HG03025 (cell line): ENCODE results near the gene JARID2.

ENCODE experiments used
- ATAC-seq: cut with Tn5 transposase; IDR thresholded peaks from one replicate; pipeline ENCODE4 v1.9.1; 2021; ENCODE audit warnings: mild to moderate bottlenecking, moderate library complexity; ENCODE audit not compliant: unreplicated experiment, low FRiP score

JARID2 gene

DNA sequence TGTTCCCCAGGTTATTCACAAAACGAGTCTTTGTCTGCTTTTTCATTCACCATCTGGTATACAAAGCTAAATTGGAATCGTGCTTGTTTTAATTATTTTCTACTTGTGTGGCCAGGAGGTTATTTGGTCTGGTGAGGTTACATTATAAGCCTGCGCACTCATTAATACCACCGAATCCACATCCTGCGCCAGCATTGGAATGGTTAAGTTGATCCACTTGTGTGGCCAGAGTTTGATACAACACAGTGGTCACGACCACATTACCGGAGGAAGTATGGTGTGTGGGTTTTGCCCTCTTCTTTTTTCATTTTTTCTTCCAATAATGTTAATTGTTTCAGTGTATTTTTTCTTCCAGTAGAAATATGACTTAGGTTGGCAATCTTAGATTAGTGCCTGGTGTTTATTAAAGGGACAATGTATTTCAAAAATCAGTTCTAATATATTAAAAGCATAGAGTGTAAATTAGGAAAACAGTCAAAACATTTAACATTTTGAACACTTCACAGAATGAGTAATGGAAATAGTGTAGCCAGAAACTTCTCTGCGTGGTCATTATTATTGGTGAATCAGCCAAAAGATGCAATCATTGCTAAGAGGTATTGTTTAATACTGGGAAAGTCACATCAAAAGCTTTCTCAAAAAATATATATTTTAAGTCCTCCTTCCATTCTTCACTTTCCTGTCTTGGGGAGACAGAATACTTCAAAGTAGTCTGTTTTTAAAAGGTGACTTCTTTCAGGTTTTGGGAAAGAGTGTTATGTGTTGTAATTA is 84.5 kb downstream of the JARID2 start:
- ATAC-seq: no peak

DNA sequence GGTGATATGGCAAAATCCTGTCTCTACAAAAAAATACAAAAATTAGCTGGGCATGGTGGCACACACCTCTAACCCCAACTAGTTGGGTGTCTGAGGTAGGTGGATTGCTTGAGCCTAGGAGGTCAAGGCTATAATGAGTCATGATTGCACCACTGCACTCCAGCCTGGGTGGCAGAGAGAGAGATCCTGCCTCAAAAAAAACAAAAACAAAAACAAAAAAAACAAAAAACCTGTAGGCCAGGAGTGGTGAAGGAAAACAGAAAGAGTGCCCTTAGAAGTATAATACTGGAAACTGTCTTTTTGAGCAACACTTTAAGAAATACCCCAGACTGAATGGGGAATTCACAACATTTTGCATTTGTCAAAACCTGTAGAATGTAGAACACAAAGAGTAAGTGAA is 85.3 kb downstream of the JARID2 start:
- no peak for ATAC-seq

DNA sequence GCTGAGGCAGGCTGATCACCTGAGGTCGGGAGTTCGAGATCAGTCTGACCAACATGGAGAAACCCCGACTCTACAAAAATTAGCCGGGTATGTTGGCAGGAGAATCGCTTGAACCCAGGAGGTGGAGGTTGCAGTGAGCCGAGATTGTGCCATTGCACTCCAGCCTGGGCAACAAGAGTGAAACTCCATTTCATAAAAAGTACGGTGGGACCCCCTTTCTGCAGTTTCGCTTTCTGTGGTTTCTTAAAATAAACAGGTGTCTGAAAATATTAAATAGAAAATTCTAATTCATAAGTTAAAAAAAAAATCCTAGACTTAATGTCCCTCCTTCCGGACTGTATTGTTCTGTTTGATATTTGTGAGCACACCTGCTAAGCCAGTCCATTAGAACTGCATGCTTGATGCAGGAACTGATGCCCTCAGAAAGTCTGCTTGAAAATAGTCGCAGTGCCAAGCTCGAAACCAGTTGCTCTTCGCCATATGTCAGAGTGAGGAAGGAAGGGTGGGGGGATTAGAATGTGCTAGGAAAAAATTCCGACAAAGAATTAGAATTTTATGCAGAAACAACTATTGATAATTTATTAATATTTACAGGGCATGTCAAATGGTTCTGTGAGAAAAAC is 85.9 kb downstream of the JARID2 start:
- ATAC-seq: no peak

DNA sequence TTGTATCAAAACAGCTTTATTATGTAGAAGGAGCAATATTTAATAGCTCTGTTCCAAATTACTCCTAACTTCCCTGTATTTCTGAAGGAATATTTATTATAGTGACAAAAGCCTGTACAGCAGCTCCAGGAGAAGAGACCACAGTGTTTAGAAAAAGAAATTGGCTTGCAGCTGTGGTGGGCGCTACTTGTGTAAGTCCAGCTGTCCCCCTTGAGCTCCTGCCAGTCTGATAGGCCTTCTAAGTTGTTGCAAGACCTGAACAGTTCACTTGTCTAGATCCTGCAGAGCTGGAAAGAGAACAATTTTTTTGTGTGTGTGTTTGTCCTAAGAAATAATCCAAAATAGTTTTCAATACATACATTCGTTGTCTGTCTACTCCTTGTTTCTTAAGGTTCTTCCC is 86.6 kb downstream of the JARID2 start:
- no peak for ATAC-seq

DNA sequence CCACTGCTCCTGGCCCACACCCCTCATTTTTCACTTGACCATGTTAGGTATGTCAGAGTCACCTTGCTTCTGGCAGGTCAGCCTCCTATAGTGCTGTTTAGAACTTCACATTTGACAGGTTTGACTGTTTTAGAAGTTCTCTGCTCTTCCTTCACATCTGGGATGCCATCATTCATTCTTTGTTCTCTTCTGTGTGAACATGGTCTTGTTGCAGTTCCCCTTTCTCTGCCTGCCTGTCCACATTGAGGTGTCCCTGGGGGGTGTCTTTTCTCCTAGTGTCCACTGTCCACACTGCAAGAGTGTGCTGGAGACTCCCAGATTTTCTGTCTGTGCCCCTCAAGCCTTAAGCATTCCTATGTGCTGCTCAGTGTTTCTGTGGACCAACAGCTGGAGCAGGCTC is 89.5 kb downstream of the JARID2 start:
- ATAC-seq: no peak

DNA sequence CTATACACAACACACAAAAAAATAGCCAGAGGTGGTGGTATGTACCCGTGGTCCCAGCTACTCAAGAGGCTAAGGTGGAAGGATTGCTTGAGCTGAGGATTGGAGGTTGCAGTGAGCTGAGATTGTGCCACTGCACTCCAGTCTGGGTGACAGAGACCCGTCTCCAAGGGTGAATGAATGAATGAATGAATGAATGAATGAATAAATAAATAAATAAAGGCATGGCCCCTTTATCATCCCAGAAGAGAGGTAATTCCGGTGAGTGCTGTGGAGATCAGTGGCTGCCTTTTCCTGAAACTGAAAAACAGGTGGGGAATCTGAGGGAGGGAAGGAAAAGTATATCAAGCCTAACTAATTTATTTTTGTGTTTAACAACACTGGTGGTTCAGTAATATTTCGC is 90.0 kb downstream of the JARID2 start:
- no peak for ATAC-seq

DNA sequence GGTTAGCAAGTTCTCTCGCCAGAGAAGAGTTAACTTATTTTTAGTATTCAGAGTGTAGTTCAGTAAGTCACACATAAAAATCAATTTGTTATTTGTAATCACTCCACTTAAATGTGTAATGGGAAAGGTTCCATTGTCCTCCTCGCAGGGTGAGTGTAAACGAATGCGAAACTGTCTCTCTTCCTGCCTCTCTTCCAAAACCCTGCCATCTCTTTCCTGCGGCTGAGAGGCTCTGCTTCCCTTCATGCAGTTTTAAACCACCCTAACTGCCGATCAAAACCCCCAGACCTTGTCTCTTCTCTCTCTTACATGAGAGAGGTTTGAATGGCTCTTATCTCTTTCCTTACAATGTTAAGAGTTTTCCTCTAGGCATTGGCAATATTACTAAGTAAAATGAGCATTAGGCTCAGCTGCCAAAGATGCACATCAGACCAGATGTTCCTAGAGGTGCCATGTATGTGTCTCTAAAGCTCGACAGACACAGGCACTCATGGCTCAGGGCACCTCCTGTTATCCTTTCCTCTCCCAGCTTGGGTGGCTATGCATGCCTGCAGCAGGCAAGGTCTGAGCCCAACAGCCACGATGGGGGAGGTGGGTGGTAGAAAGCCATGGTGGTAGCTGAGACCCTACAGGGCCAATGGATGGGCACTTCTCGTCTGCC is 91.2 kb downstream of the JARID2 start:
- no peak for ATAC-seq

DNA sequence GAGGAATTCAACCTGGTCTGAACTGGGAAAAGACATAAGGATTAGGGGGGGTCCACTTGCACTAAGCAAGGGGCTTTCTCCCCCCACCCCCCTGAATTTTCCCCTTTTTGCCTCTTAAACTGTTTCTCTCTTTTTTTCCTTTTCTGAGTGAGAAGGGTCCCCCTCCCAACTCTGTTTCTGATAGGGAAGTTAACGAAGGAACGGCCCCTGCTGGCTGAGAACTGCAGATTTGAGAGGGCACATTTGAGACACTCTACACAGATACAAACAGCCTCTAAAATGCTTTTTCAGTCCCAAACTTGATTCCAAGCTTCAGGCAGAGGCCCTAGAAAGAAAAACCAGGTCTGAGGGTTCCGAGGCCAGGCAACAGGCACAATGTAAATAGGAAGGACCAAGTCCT is 91.7 kb downstream of the JARID2 start:
- ATAC-seq: no peak

DNA sequence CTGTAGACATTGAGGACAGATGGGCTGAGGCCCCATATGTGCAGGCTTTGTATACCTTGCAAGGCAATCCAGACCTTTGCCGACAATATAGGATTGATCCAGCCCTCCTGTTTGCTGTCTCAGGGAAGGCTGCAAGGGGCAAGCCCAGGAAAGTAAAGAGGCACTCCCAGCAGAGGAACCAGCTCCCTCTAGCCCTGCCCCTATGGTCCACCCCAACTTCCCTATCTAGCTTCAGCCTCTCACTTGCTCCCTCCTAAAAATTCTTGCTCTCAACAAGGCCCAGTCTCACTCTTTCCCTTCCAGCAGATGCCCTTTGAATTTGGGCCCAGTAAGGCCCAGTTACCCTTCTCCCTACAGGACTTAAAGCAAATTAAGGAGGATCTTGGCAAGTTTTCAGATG is 92.6 kb downstream of the JARID2 start:
- no peak for ATAC-seq

DNA sequence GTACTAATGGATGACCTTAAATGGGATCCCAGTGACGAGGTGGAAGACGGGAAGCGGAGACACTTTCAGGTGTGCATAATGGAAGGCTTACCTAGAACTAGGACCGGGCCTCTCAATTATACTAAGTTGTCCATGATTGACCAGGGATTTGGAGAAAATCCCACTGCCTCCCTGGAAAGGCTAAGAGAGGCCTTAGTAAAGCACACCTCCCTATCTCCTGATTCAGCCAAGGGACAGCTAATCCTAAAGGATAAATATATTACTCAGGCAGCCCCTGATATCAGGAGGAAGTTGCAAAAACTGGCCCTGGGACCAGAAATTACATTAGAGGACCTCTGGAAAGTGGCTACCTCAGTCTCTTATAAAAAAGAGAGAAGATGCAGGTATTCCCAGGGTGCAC is 93.2 kb downstream of the JARID2 start:
- ATAC-seq: no peak

DNA sequence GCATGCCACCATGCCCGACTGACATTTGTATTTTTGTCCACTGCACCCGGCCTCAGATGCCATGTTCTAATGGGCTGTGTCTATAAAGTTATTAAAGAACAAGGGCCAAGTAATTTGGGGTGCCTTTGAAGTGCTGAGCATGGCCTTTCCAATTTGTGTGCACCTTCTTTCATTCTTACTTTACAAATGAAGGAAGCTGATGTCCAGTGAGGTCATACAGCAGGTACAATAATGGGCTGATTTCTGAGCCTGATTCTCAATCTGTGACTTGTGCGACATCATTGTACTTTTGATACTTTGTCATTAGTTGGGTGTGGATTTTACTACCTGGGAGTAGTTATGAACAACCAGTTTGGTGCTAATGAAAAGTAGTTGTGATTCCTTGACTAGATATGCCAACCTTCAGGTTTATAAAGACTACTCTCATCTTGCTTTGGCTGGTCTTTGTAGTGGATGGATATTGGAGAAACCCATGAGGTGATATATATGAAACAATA is 94.3 kb downstream of the JARID2 start:
- no peak for ATAC-seq

DNA sequence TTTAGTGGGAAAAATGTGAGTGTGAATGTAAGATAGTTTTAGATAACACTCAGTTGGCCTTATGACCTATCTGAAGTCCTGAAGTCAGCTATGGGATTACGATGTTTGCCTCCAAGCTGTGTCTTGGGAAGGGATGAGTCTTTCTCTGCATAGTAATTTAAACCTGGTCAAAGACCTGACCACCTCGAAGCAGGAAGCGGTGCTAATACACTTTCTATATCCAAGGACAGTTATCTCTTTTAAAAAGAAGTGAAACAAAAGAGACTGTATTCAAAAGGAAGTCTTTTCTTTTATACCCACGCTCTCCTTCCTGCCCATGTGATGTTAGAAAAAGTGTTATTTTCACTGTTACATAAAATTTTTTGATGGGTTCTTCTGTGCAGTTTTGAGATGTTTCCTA is 94.9 kb downstream of the JARID2 start:
- no peak for ATAC-seq

DNA sequence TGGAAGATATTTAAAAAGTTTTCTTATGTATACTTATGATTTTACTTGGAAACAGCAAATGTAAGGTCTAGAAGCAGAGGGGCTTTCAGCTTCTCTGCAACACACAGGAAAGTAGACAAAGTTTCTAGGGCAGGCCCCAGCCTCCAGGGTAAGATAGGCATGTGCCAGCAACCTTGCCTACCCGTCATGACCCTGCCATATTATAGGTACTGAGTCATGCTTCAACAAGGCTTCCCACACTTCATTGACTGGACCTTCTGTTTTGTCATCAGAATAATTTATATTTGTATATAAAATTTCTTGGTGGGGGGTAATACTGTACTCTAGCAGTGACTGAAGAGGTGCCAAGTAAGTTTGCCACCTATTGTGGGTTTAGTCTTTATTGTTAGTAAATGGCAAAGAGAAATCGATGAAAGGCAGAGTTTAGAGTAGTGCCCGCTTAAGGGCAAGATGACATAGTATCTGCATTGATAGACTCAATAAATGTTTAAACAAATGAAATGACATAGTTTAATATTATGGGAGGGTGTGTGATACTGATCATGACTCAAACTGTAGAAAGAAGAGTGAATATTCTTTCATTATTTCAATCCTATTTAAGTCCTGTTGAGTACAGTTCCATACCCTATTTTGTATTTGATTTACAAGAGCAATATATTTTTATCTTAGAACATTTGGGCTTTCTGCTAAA is 95.6 kb downstream of the JARID2 start:
- ATAC-seq: no peak

DNA sequence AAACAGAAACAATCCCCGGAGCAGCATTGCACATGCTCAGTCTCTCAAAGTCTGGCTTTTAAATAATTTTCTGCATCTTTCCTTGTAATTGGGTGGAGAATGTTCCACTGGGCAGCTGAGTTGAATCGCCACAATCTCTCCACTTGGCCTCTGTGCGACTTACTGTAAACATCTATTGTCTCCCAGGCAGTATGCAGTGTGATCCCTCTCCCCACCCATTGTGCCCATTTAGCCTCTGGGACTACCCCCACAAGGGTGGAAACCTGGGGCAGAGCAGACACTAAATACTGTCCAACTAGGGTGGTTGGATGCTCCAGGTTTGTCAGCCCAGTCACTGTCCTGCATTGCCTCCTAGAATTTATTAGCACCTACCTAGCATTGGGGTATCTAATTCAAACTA is 96.2 kb downstream of the JARID2 start:
- no peak for ATAC-seq

DNA sequence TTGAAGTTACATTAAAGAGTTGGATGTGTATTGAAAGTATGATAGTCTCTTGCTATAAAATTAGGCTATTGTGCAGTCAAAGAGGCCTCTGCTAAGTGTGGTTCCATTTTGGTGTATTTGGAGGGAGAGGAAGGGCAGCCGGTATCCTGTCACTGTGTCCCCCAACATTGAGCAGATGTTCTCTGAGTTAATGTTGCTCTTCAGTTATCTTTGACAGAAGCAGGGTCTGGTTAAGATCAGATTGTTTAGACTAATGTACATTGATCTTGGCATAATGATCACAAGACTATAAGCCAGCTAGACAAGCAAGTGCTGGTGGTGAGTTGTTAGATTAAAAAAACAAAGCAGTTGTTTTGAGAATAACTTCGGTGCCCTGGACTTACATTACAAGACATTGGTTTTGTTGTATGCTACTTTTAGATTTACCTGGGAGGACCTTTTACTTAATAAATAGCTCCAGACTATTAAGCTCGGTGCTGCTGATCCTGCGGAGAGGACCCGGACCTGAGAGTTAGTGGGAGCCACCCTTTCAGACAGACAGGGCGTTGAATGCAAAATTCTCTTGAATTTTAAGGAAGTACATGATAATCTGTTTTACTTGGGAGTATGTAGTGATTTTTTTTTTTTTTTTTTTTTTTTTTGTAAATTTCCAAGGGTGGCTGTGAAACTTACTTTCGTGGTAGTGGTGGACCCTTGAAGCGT is 97.8 kb downstream of the JARID2 start:
- no peak for ATAC-seq

DNA sequence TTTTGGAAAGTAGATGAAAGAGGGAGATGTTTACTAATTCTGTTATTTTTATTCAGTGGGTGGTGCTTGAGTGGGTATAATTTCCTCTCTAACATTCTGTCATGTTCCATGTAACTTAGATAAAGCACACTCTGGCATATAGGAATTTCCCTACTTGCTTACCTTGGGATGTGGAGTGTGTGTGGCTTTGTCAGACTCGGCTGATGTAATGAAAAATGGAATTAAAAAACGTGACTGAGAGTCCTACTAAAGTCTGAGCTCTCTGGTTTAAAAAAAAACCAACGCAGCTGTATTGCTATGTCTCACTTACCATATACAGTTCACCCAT is 98.3 kb downstream of the JARID2 start:
- ATAC-seq: no peak

DNA sequence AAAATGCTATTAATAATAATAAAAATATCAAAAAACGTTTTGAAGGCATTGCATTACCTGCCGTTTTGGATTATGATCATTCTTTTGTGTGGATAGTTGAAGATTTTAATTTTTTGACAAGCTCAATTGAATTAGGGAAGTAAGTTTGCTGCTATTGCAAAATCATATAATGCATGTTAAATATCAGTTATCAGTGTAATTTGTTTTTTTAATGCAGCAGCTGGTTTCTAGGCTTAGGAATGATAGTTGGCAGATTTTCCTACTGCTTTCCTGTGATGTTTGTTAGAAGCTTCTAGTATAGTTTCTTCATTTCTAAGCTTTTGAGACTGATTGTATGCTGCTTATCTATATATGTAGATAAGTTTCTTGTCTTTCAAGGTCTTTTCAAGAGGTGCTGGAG is 99.0 kb downstream of the JARID2 start:
- no peak for ATAC-seq

DNA sequence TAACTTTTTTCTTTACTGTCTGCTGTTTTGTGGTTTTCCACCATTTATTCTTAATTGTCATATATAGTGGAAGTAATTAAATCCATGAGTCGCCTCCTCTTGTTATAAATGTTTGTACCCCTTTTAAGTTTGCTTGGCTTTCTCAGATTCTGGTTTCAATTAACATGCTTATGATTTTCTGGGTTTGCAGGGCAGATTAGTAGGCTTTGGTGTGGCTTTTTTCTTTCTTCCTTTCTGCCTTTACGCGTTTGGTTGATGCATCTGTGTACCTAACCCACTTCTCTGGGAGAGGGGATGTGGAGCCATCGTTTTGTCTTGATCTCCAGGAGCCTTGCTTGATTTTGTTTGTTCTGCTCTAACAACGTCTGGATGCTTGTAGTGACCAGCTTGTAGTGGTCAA is 100.4 kb downstream of the JARID2 start:
- no peak for ATAC-seq

DNA sequence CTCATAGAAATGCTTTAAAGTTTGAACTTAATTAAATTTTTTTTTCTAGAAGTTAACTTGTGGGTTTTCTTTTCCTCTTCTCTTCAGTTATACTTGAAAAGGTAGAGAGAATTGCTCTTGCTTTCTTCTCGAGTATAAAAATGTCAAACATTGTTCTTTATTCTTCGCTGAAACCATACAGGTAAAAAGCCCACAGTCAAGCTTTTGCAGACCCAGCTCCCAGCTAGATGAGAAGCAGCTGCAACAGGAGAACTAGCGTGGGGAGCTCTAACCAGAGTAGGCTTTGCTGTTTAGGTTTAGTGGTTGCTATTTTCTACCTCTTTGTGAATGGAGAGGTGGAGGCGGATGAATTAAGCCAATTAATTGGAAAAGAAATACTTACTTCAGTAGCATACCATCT is 102.7 kb downstream of the JARID2 start:
- ATAC-seq: no peak

DNA sequence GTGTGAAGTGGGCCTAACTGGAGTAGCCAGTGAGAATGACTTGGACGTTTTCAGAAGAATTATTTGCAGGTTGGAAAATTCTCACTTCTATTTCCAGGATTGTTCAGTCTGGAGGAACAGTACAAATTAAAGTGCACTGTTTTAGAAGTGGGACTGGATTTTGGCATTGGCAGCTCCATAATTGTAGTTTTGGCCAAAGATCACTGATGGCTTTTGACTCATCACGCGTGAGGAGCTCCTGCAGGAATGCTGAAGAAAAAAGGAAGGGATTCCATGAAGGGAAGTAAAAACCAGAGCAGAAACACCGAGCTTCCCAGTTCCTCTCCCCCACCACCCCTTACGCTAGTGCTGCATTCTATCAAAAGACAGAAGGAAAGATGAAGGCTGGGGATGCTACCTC is 103.5 kb downstream of the JARID2 start:
- no peak for ATAC-seq
